CD4-positive, alpha-beta T cell (primary cell): ENCODE results near the gene VSX2. TPM values are rescaled to one million over a fixed set of nuclear protein-coding genes. Genes with fewer than 3 reads are reported as not detected.

Experiments used
- ATAC-seq: fragments of 200-7000 bp; cut with Tn5 transposase; one replicate; pipeline ENCODE4 v1.10.0; 2022; ENCODE audit warnings: mild to moderate bottlenecking; ENCODE audit not compliant: poor library complexity
- CTCF ChIA-PET: fragments of 350-600 bp; sonication (Branson Sonifier 250); formaldehyde crosslinking; loops from one replicate; lab custom pipeline; 2021; ENCODE audit warnings: antibody characterized with exemption, inconsistent platforms; lab: Charles Lee
- POLR2A ChIA-PET: fragments of 350-600 bp; sonication (Branson Sonifier 250); formaldehyde crosslinking; loops from one replicate; lab custom pipeline; 2021; ENCODE audit warnings: antibody characterized with exemption, inconsistent platforms; lab: Charles Lee
- DNase-seq, 14 experiments: peaks; one replicate each; pipeline ENCODE4 v3.0.0-alpha.2; 2013 to 2020; ENCODE audit warnings: mixed read lengths in 2 of 14
- H3K27ac ChIP-seq, 2 donors: one replicate each; pipeline versions ENCODE4 v1.5.1 to v1.7.0; 2013; ENCODE audit warnings: low read length in 2 of 2, low read depth in 1 of 2, mild to moderate bottlenecking in 1 of 2
- H3K27me3 ChIP-seq, 2 experiments: 1 replicate in 1 of 2; 2 replicates in 1 of 2; pipeline versions ENCODE4 v1.6.1 to v1.7.0; 2013; ENCODE audit warnings: low read length in 2 of 2, control low read depth in 1 of 2, mild to moderate bottlenecking in 1 of 2, moderate library complexity in 1 of 2; ENCODE audit not compliant: insufficient read depth in 2 of 2, control insufficient read depth in 1 of 2
- H3K36me3 ChIP-seq: one replicate; pipeline ENCODE4 v1.6.1; 2013; ENCODE audit warnings: low read length, control low read depth; ENCODE audit not compliant: insufficient read depth
- H3K4me1 ChIP-seq: one replicate; pipeline ENCODE4 v1.6.1; 2013; ENCODE audit warnings: low read length, control low read depth; ENCODE audit not compliant: insufficient read depth
- H3K4me3 ChIP-seq: one replicate; pipeline ENCODE4 v1.5.1; 2013; ENCODE audit warnings: mild to moderate bottlenecking, low read length, moderate library complexity
- H3K9me3 ChIP-seq, 2 experiments: 1 replicate in 1 of 2; 2 replicates in 1 of 2; pipeline versions ENCODE4 v1.6.1 to v1.7.0; 2013; ENCODE audit warnings: low read length in 2 of 2, mild to moderate bottlenecking in 2 of 2, control low read depth in 1 of 2, moderate library complexity in 1 of 2; ENCODE audit not compliant: control insufficient read depth in 1 of 2, insufficient read depth in 1 of 2
- H3K27ac Mint-ChIP-seq: one replicate; pipeline ENCODE4 v1.8.0; 2020; ENCODE audit warnings: mixed read lengths
- H3K27me3 Mint-ChIP-seq: one replicate; pipeline ENCODE4 v1.8.0; 2021; ENCODE audit warnings: mixed read lengths
- H3K36me3 Mint-ChIP-seq: one replicate; pipeline ENCODE4 v1.8.0; 2021; ENCODE audit warnings: low read depth, mixed read lengths
- H3K4me1 Mint-ChIP-seq: one replicate; pipeline ENCODE4 v1.8.0; 2021; ENCODE audit warnings: low read depth, mixed read lengths
- H3K4me3 Mint-ChIP-seq: one replicate; pipeline ENCODE4 v1.8.0; 2020; ENCODE audit warnings: mild to moderate bottlenecking, mixed read lengths
- H3K9me3 Mint-ChIP-seq: one replicate; pipeline ENCODE4 v1.8.0; 2020; ENCODE audit warnings: mixed read lengths
- intact Hi-C, 2 experiments: fragments of 100-400 bp; cut with DNase I in 1 of 2; cut with micrococcal nuclease in 1 of 2; formaldehyde crosslinking; loops; one replicate each; pipeline versions ENCODE4 v1.15.1 to v1.9.0; 2023 to 2025; cut with DNase I, micrococcal nuclease
- total RNA-seq, 174 experiments: library from RNA in 2 of 174; stranded (reverse) in 2 of 174; gene quantifications; one replicate each; pipeline ENCODE4 v1.2.3 and lab custom pipeline; 2021 to 2026
- TF ChIP-seq, protein P1 (sequence below): fragments of 200-600 bp; IDR thresholded peaks from one replicate; pipeline ENCODE4 v1.8.0; 2022; ENCODE audit warnings: antibody characterized with exemption, mild to moderate bottlenecking

VSX2 gene
- total RNA-seq, 2 experiments from 2014 or later = not detected

DNA sequence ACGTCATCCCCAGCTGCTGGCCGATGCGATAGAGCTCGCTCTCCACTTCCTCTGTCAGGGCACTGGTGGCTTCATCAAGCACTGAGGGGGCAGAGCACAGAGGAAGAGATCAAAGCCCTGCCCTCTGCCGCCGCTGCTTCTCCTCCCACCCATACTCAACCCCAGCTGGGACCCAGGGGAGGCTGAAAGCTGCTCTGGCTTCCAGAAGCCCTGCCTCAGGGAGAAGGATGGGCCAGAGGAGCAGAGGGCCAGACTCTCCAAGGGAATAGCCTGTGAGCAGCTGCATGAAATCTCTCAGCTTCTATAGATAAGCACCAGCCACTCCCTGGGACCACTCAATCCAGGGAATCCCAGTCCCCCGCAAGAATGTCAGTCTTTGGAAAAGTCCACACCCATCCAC, 47.5 kb downstream of the VSX2 start:
- Histone ChIP-seq H3K27me3 (no peaks in the 10 kb centered on the region), H3K9me3 (no peaks in the 10 kb centered on the region), H3K27ac (no peak overlapping the region), H3K4me1 (no peaks in the 10 kb centered on the region), H3K4me3 (no peak overlapping the region), H3K36me3 (peaks cover 73% of the 10 kb centered on the region)
- ChIA-PET POLR2A (no interaction called here), CTCF (no interaction called here)
- intact Hi-C loops = no loop called here
- H3K27me3 Mint-ChIP-seq = no peaks in the 10 kb centered on the region
- TF ChIP-seq, protein P1, sequence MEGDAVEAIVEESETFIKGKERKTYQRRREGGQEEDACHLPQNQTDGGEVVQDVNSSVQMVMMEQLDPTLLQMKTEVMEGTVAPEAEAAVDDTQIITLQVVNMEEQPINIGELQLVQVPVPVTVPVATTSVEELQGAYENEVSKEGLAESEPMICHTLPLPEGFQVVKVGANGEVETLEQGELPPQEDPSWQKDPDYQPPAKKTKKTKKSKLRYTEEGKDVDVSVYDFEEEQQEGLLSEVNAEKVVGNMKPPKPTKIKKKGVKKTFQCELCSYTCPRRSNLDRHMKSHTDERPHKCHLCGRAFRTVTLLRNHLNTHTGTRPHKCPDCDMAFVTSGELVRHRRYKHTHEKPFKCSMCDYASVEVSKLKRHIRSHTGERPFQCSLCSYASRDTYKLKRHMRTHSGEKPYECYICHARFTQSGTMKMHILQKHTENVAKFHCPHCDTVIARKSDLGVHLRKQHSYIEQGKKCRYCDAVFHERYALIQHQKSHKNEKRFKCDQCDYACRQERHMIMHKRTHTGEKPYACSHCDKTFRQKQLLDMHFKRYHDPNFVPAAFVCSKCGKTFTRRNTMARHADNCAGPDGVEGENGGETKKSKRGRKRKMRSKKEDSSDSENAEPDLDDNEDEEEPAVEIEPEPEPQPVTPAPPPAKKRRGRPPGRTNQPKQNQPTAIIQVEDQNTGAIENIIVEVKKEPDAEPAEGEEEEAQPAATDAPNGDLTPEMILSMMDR = no peak
- H3K36me3 Mint-ChIP-seq = peaks cover 81% of the 10 kb centered on the region
- no peak overlapping the region for H3K4me3 Mint-ChIP-seq
- DNase-seq (no peak), ATAC-seq (no peak)
- no peak overlapping the region for H3K27ac Mint-ChIP-seq
- H3K4me1 Mint-ChIP-seq = no peaks in the 10 kb centered on the region
- no peaks in the 10 kb centered on the region for H3K9me3 Mint-ChIP-seq

GRCh38 chr14:74289801-74290200, 50.6 kb downstream of the VSX2 start:
- Mint-ChIP-seq H3K27ac (no peak overlapping the region), H3K4me3 (no peak overlapping the region), H3K36me3 (peaks cover 88% of the 10 kb centered on the region), H3K27me3 (no peaks in the 10 kb centered on the region), H3K4me1 (no peaks in the 10 kb centered on the region), H3K9me3 (no peaks in the 10 kb centered on the region)
- ChIA-PET CTCF (no interaction called here), POLR2A (no interaction called here)
- TF ChIP-seq, protein P1 = no peak
- intact Hi-C loops = no loop called here
- Histone ChIP-seq H3K9me3 (no peaks in the 10 kb centered on the region), H3K4me3 (no peak overlapping the region), H3K4me1 (no peaks in the 10 kb centered on the region), H3K36me3 (peaks cover 84% of the 10 kb centered on the region), H3K27ac (no peak overlapping the region), H3K27me3 (no peaks in the 10 kb centered on the region)
- DNase-seq = no peak
- no peak for ATAC-seq

DNA sequence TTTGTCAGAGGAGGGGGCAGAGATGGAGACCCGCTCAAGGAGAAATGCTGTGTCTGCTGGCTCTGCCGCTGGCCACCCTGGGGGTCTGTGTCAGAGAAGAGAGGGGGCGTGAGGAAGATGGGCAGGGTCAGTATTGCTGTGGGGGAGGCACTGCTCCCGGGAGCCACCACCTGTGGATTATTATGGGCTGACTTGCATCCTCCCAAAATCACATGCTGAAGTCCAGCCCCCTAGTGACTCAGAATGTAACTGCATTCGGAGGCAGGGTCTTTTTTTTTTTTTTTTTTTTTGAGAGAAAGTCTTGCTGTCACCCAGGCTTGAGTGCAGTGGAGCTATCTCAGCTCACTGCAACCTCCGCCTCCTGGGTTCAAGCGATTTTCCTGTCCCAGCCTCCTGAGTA, 51.2 kb downstream of the VSX2 start:
- Histone ChIP-seq H3K4me1 (no peaks in the 10 kb centered on the region), H3K27ac (no peak overlapping the region), H3K9me3 (no peaks in the 10 kb centered on the region), H3K36me3 (peaks cover 88% of the 10 kb centered on the region), H3K27me3 (no peaks in the 10 kb centered on the region), H3K4me3 (no peak overlapping the region)
- Mint-ChIP-seq H3K4me1 (no peaks in the 10 kb centered on the region), H3K36me3 (peaks cover 84% of the 10 kb centered on the region), H3K4me3 (no peak overlapping the region), H3K9me3 (no peaks in the 10 kb centered on the region), H3K27ac (no peak overlapping the region), H3K27me3 (no peaks in the 10 kb centered on the region)
- intact Hi-C loops = no loop called here
- ChIA-PET POLR2A (no interaction called here), CTCF (interaction anchor here (0.6 to 0.7 kb wide), 6 partner anchors 12 to 1145 kb away, joined by 3 to 4 read pairs (median 3); no protein-coding TSS in a partner anchor)
- TF ChIP-seq, protein P1 = peak; percentile 33
- ATAC-seq = no peak
- peak in 3 of 14 experiments; percentile 11 to 53 (median 45) for DNase-seq
